PFSK-1 (cell line): ENCODE results near the gene OR2B6.

ENCODE experiments used
- FOXP2 ChIP-seq: optimal IDR thresholded peaks from 2 replicates; pipeline ENCODE3; 2011; ENCODE audit warnings: borderline replicate concordance, control low read depth, inconsistent platforms; ENCODE audit not compliant: insufficient read depth; ENCODE audit errors: extremely low read length, extremely low read depth
- POLR2AphosphoS5 ChIP-seq: IDR thresholded peaks from 2 replicates; pipeline ENCODE4 v1.6.1; 2012; ENCODE audit warnings: low read depth, mild to moderate bottlenecking, control low read depth, low read length, moderate library complexity
- REST ChIP-seq, 2 experiments: IDR thresholded peaks; 2 replicates each; pipeline versions ENCODE4 v1.6.1 to v1.8.0; 2011 to 2012; ENCODE audit warnings: low read depth in 2 of 2, low read length in 2 of 2, control low read depth in 1 of 2, inconsistent platforms in 1 of 2, mild to moderate bottlenecking in 1 of 2, moderate library complexity in 1 of 2; ENCODE audit not compliant: insufficient read depth in 1 of 2
- SIN3A ChIP-seq: IDR thresholded peaks from 2 replicates; pipeline ENCODE4 v1.6.1; 2012; ENCODE audit warnings: mild to moderate bottlenecking, low read length, moderate library complexity, borderline replicate concordance; ENCODE audit not compliant: insufficient read depth
- TAF1 ChIP-seq: IDR thresholded peaks from 2 replicates; pipeline ENCODE4 v1.6.1; 2012; ENCODE audit warnings: low read length, control low read depth, borderline replicate concordance; ENCODE audit not compliant: insufficient read depth

OR2B6 gene

GRCh38 chr6:27931209-27931608 is 25.8 kb upstream of the OR2B6 start:
- no peak for TF ChIP-seq REST (IDR thresholded peaks at IDR 0.05; ENCODE audit: insufficient read depth in 1 of 2, low read depth in 2 of 2, low read length in 2 of 2)
- no peak for TF ChIP-seq FOXP2
- TF ChIP-seq SIN3A: no peak
- no peak for TF ChIP-seq TAF1
- TF ChIP-seq POLR2AphosphoS5: no peak

- TF ChIP-seq REST (IDR thresholded peaks at IDR 0.05; ENCODE audit: insufficient read depth in 1 of 2, low read depth in 2 of 2, low read length in 2 of 2) (peak in 1 of 2 experiments; percentile 84; a peak in 2 of 4 replicates), POLR2AphosphoS5 (no peak), FOXP2 (no peak), TAF1 (no peak)
These were observed 16.3 kb upstream of the OR2B6 start for GRCh38 chr6:27940766-27941165.

DNA sequence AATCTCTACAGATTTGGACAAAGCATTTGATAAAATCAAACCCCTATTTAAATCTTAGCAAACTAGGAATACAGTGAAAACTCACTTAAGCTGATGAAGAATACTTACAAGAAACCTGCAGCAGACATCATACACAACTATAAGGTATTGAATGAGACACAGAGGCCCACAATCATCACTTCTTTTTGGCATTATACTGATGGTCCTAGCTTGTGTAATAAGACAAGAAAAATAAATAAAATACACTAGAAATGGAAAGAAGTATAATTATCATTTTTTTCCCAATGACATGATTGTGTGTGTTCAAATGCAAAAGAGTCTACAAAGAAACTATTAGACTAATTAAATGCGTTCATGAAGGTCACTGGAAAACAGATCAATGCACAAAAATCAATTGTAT is 8.8 kb upstream of the OR2B6 start:
- TF ChIP-seq SIN3A (no peak), REST (IDR thresholded peaks at IDR 0.05; ENCODE audit: insufficient read depth in 1 of 2, low read depth in 2 of 2, low read length in 2 of 2) (no peak), TAF1 (no peak), FOXP2 (no peak), POLR2AphosphoS5 (no peak)

- TF ChIP-seq POLR2AphosphoS5: no peak
- no peak for TF ChIP-seq FOXP2
These were observed 6.0 kb upstream of the OR2B6 start for GRCh38 chr6:27951040-27951439.

- no peak for TF ChIP-seq TAF1
- no peak for TF ChIP-seq REST (IDR thresholded peaks at IDR 0.05; ENCODE audit: insufficient read depth in 1 of 2, low read depth in 2 of 2, low read length in 2 of 2)
- TF ChIP-seq SIN3A: no peak
- TF ChIP-seq FOXP2: no peak
- TF ChIP-seq POLR2AphosphoS5: no peak
These were observed 475 bp downstream of the OR2B6 start for GRCh38 chr6:27957516-27957915.

GRCh38 chr6:27962506-27962905 is 5.5 kb downstream of the OR2B6 start:
- TF ChIP-seq TAF1: no peak
- TF ChIP-seq SIN3A: no peak
- no peak for TF ChIP-seq FOXP2
- no peak for TF ChIP-seq REST (IDR thresholded peaks at IDR 0.05; ENCODE audit: insufficient read depth in 1 of 2, low read depth in 2 of 2, low read length in 2 of 2)
- no peak for TF ChIP-seq POLR2AphosphoS5
